Activated naive CD4-positive, alpha-beta T cell treated with Interleukin-2 at 50 U/mL for 16 hours (primary cell): ENCODE measurements around the gene NOXO1.

ENCODE experiments used
- DNase-seq: peaks from one replicate; pipeline ENCODE4 v3.0.0-alpha.2; 2020

The NOXO1 gene

DNA sequence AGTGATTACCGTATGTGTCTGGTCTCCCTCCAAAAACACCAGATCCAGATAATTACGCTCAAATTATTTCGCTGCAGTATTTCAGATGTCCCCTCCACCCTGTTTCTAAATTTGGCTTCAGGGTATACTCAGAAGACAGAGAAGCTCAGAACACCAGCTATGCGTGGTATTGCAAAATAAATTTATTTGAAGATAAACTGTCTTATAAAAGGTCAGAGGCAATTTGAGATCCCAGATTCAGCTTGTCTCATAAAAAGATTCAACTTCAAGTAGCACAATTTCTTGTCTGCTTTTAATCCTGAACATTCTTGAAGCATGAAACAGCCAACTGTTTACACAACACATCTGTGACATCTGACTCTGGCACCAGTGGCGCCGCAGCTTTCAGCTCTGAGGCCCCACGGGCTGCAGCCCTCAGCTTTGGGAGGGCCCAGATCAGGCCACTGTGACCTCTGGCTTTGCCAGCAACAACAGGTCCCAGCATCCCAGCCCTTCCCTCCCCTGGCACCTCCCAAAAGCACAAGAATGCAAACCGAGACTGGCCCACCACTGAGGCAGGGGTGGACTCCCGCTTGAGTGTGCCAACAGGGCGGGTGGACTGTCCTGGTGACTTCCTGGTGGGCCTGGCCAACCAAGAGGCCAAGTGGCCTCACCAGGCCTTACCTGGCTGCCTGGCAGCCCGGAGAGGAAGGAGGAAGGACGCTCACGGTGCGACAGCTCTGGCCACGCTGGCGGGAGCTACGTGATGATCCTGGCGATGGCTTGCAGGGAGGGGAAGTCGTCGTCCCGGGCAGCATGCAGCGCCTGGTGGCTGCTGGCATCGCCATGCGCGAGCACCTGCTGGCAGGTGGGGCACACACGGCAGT is 16.5 kb upstream of the NOXO1 start:
- DNase-seq: no peak

DNA sequence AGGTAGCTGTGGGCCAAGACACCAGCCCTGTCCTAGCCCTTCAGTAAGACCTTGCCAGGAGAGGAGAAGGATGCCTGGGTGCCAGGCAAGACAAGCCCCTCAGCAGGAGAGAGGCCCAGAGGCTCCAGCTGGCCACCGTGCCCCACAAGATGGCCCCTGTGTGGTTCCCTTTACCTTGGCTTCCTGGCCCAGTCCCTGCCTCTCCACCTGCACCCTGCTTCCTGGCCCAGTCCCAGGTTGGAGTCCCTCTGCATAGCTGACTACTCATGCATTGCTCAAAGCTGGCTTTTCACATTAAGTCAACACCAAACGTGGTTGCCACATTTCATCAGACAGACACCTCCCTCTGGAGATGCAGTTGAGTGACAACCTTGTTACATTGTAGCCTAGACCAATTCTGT is 12.5 kb upstream of the NOXO1 start:
- no peak for DNase-seq

DNA sequence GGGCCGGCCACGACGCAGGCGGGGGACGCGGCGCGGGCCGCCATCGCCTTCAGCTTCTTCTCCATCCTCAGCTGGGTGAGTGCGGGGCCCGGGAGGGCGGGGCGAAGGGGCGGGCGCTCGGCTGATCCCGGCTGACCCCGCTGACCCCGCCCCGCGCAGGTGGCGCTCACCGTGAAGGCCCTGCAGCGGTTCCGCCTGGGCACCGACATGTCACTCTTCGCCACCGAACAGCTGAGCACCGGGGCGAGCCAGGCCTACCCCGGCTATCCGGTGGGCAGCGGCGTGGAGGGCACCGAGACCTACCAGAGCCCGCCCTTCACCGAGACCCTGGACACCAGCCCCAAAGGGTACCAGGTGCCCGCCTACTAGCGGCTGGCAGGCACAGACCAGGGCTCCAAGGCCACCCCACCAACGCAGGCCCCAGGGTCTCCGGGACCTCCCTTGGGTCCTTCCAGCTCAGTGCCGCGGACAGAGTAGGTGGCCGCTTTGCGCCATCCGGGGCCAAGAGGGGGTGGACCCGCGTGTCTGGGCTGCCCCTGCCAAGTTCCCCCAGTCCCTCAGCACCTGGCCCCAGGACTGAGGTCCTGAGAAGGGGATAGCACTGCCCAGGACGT is 11.5 kb upstream of the NOXO1 start:
- DNase-seq: no peak

DNA sequence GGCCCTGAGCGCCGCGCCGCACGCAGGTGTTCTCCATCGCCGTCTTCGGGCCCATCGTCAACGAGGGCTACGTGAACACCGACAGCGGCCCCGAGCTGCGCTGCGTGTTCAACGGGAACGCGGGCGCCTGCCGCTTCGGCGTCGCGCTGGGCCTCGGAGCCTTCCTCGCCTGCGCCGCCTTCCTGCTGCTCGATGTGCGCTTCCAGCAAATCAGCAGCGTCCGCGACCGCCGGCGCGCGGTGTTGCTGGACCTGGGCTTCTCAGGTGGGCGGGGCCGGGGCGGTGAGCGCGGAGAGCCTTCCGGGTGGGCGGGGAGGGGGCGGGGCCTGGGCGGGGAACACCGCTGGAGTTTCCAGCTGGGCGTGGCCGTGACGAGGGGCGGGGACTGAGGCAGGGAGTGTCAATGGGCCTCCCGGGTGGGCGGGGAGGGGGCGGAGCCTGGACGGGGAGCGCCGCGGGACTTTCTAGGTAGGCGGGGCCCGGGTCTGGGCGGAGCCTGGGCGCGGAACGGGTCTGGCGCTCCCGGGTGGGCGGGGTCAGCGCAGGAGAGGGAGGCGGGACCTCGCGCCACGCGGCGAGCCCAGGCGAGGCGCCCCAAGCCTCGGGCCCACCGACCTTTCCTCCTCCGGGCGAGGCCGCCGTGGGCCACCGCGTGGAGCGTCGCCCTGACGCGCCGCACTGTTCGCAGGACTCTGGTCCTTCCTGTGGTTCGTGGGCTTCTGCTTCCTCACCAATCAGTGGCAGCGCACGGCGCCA is 10.9 kb upstream of the NOXO1 start:
- DNase-seq: peak; percentile 96

DNA sequence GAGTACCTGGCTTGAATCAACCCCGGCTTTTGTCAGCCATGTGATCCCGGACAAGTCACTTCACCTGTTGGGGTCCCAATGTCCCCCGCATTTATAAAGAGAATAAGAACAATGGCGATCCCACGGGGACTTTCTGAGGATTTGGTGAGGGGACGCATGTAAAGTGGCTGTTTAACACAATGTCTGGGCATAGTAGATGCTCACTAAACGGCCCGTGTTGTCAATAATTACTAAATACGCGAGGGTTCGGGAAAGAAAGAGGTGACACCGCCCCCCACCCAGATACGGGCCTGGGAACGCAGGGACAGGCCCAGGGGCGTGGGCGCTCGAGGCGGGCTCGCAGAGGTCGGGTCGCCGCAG is 10.3 kb upstream of the NOXO1 start:
- no peak for DNase-seq

DNA sequence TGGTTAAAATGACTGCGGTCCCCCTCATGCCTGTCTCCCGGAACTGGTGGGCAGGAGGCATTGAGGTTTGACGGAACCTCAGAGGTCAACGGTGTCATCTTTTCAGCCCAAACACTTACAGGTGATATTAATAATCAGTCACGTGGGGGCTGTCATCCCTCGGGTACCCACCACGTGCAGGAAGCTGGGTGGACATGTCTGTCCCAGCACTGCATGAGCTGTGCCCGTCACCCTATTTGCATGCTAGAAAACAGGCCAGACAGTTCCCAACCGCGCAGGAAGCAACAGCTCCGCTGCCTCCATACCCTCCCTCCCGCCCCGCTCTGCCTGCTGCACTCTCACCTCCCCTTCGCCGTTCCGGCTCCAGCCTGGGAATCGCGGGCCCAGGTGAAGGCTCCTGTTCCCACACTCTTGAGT is 9.9 kb upstream of the NOXO1 start:
- peak; percentile 48 for DNase-seq

DNA sequence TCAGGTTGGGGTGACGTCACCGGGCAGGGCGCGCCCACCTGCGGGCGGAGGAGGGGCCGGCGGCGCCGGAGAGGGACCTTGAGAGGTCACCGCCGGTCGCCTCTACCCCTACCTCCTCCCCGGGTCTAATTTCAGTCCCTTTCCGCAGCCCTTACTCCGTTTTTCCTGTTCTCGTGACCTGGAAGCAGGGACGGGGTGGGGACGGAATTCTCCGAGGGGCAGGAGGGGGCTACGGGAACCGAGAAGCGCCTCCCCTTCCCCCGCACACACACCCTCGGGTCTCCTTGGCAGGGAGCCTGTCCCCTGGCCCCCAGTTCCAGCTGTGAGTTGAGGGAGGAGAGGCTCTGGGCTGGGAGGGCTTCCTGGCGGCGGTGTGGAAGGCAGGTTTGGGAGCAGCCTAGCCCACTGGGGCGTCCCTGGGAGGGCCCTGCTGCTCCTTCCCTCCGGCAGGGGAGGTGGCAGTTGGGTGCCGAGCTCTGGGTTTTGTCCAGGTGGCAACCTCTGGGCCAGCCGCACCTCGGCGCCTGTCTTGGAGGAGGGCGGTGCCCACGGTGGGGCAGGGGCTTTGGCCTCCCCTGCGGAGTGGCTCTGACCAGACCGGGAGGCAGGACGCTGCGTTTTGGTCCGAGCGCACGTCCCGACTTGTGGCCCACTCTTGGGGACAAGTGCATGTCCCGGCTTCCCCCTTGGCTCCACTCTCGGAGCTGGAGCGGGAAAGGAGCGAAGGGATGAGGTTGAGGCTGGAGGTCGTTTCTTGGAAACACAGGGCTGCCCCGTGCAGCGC is 9.3 kb upstream of the NOXO1 start:
- DNase-seq: peak; percentile 45

DNA sequence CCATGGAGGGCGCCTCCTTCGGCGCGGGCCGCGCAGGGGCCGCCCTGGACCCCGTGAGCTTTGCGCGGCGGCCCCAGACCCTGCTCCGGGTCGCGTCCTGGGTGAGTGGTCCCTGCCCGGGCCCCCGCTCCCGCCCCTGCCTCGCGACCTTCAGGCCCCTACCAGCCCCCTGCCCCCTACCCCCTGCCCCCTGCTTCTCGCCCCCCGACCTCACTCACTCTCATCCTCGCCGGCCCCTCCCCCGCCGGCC is 8.8 kb upstream of the NOXO1 start:
- DNase-seq: no peak

DNA sequence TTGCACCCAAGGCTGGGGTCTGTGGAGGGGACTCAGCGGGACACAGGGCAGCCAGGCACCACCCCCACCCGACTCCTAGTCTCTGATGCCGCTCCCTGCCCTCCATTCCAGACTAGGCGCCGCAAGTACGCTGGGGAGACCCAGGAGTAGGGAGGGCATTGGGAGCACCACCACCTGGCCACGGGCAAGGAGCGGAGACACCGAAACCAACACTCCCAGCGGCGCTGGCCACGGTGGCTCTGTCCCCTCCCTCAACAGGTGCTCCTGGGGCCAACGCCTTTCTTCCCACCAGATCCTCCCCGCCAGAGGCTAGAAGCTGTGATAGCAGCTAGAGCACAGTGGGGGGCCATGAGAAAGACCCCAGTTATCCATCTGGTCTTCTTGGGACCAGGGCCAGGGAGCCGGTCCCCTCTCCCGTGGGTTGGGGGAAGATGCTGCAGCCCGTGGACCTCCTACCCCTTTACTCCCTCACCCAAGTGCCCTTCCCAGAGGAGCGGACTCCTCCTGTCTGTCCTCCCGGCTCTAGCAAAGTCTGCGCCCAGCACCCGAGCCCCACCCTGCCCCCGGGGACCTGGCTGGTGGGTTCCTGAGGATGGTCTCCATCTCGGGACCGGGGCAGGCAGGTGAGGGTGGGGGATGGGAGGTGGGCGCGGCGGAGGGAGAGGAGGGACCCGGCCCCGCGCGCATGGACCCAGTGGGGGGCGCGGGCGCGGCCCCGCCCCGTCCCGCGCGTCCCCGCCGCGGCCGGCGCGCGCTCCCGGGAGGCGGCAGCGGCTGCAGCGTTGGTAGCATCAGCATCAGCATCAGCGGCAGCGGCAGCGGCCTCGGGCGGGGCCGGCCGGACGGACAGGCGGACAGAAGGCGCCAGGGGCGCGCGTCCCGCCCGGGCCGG is 8.2 kb upstream of the NOXO1 start, which contains the start of gene SYNGR3:
Gene SYNGR3 (plus strand): TSS at position 762 of the 892 bp plus-strand sequence. CDS start 133 bp downstream, outside the sequence.
- no peak for DNase-seq

DNA sequence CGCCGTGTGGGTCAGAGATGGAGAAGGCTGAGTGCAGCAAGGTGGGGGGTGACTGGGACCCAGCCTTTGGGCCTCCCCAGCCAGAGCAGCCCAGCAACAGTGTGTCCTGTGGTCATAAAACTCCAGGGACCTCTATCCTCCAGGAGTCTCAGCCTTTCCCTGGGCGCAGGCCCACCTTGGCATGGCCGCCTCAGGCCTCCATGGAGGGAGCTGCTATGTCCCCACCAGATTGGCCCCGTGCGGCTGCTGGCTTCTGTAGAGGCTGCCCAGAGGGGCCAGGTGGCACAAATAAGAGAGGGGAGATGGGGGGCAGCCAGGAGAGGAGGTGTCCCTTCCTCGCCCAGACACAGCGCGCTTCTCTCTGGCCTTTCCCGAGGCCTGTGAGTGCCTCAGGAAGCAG is 5.9 kb upstream of the NOXO1 start:
- DNase-seq: no peak

DNA sequence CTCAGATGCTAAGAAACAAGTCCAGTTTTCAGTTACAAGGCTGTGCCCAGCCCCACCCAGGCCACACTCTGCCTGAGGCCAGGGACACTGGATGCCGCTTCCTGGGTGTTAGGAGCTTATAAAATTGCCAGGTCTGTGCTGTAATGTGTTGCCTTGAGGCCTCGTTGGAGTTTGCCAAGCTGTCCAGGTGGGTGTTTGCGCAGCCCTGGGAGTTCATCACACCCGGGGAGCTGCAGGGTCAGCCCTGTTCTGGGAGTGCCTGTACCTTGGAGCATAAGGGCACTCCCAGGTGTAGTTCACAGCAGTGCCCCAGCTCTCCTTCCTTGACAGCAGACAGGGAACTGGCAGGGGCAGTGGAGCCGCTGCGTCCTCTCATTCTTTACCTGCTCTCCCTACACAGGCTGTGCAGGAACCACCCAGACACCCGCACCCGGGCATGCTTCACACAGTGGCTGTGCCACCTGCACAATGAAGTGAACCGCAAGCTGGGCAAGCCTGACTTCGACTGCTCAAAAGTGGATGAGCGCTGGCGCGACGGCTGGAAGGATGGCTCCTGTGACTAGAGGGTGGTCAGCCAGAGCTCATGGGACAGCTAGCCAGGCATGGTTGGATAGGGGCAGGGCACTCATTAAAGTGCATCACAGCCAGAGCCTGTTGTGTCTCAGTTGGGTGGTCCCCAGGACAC is 4.3 kb upstream of the NOXO1 start:
- no peak for DNase-seq

DNA sequence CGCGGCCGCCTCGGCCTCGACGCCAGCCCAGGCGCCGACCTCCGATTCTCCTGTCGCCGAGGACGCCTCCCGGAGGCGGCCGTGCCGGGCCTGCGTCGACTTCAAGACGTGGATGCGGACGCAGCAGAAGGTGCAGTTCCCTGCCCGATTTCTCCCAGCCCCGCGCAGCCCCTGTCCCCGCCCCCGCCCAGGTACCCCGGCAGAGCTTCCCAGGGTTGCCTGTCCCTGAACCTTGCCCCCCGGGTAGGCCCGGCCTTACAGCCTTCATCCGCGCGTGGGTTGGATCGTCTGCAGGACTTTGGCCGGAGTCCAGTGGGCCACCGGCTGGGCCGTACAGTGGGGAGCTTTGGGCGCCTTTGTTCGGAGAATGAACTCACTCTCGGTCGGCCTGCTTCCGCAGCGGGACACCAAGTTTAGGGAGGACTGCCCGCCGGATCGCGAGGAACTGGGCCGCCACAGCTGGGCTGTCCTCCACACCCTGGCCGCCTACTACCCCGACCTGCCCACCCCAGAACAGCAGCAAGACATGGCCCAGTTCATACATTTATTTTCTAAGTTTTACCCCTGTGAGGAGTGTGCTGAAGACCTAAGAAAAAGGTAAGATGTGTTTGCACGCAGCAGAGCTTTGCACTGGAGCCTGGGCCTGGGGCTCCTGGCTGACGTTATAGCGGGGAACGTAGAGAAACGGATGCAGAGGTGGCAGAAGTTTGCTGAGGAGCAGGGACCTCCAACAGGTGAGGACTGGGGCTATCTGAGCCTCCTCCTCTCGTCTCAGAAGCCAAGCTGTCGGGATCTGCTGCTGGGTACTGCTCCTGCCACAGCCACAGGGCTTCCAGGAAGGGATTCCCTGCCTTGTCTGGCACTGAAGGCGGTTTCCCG is 3.3 kb upstream of the NOXO1 start:
- no peak for DNase-seq

DNA sequence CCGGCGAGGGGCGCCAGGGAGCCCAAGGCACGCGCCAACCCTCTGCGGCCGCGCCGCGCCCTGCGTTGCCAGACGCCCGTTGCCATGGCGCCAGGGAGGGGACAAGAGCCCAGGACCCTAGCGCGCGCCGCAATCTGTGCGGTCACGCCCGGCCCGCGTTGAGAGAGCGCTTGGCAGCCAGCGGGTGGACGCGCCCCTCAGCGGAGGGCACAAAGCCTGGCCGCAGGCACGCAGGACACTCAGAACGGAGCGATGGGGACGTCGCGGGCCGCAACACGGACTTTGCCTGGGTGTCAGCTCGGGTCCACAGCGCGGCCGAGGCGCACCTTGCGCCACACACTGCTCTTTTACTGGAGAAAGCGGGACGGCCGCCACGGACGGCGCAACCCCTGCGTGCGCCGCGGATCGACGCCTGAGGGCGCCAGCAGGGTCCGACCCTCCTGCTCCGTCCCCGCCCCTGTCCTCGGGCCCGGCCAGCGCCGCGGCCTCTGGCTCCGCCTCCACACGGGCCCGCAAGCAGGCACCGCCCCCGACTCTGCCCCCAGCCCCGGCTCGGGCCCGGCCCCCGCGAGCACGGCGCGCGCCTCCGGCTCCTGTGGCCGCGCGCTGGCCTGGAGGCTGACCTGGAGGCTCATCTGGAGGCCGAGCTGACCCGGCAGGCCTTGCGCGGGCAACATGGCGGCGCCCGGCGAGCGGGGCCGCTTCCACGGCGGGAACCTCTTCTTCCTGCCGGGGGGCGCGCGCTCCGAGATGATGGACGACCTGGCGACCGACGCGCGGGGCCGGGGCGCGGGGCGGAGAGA is 2.5 kb upstream of the NOXO1 start, which contains the start of gene GFER:
Gene GFER (plus strand): TSS at position 650 of the 803 bp plus-strand sequence. CDS start 26 bp downstream, at position 676.
- peak; percentile 79 for DNase-seq

DNA sequence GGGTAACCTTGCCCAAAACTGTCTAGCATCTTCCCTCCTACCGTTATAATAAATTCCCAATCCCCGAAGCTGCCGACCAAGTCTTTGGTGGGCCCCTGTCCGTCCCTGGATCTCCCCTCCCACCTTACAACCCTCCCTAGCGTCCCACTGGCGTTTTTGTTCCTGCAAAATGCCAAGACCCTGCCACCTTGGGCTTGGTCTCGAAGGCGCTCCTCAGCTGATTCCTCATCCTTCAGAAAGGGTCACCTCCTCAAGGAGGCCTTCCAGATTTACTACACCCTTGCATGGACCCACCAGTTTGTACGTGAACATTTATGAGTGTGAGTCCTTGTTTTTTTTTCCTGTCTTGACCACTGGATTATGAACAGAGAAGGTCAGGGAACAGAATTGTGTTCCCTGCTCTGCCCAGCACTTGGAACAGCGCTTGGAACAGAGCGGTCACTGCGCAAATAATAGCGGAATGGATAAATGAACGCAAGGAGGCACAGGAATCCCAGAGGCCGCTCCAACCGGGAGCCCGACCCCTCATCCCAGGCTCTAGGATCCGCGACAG is 1.8 kb upstream of the NOXO1 start:
- no peak for DNase-seq

DNA sequence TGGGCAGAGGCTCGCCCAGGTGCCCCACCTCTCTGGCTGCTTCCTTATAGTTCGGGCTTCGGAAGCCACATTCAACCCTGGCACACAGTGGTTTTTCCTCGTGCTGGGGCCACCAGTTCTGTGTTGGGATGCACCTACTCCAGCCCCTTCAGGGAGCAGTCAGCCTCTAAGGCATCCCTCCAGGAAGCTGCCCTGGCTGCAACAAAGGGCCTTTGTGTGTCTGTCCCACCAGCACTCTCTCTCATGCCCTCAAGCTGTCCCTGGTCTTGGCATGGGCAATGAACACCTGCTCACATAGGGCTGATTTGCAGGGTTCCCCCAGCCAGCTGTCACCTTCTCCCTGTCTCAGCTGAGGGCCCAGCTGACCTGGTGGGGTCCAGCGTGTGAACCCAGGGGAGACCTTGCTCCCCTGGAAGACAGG is 754 bp upstream of the NOXO1 start:
- DNase-seq: no peak

DNA sequence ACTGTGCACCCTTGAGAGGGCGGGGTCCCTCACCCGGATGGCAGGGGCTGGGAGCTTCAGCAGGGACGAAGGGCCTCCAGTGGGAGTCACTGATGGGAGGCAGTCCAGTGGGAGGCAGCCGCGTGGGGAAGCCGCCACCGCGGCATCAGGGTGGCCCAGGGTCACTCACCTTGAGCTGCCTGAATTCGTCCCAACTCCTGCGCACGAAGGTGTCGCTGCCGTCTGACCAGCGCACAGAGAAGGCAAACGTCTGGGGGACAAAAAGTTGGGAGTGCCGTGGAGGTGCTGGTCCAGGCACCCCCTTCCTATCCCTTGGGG is 540 bp downstream of the NOXO1 start:
- DNase-seq: no peak

DNA sequence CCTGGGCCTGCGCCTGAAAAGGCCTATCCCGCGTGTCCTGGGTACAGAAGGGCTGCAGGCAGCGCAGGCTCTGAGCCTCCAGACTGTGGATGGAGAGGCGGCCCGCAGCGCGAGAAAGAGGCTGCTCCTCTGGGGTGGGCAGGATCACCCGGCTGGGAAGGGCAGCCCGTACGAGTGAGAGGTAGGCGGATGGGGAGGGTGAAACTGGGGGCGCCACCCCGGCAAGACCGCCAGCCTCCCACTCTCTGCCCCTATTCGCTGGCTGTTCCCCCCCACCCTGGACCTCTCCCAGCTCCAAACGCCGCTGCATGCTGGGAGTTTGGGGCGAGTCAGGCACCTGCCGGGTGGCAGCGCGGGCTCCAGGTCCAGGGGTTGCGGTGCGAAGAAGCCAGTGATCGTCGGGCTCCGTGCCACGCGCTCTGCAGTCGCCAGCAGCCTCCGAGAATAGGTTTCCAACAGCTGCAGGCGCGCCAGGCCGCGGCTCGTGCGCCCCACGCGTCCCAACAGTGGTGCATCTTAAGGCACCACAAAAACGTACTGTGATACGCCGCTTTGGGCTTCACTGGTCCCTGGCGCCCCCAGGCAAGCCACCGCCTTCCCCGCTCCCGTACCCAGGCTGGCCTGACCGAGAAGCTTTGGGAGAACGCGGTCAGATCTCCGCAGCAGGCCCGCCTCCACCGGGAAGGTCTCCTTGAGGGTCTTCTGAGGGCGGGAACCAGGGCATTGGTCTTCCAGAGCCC is 1.1 kb downstream of the NOXO1 start:
- no peak for DNase-seq

DNA sequence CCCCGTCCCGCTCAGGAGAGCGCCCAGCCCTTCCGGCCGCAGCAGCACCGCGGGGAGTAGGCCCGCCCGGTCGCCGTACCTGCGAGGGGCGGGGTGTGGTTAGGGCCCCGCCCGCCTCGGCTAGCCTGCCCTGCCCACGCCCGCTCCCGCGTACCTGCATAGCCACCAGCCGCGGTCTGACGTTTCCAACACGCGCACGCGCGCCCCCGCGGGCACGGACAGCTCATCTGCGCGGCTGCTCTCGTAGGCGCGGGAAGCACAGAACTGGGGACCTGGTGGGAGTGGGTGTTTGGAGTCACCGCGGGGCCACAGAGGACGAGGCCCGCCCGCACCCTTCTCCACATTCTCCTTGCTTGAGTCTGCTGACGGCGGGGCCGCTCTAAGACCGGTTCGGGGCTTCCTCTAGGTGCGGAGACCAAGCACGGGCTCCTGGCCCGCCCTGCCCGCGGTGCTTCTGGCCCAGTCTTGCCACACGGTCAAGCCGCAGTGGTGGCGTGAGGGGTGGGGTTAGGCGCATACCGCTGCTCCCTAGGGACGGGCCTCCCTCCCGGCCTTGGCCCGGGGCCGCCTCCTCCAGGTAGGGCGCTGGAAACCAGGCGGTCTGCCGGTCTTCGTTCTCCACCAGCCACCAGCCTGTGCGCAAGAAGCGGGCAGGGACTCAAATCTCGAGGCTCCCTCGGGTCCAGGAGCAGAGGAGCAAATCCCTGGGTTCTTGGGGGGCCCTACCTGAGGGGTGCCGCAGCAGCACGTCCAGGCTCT is 1.8 kb downstream of the NOXO1 start:
- DNase-seq: peak; percentile 56
